WTC11 (cell line): ENCODE data around the gene GLCCI1. TPM values are rescaled to one million over a fixed set of nuclear protein-coding genes. Genes with fewer than 3 reads are reported as not detected.

Source experiments
- ATAC-seq: fragments of 200-7000 bp; cut with Tn5 transposase; 2 replicates; pipeline ENCODE4 v1.10.0; 2021; ENCODE audit warnings: mild to moderate bottlenecking, moderate library complexity
- CTCF ChIA-PET: fragments of 300-600 bp; sonication (Branson Sonifier 250); formaldehyde crosslinking; loops from one replicate; lab custom pipeline; 2021; ENCODE audit warnings: antibody characterized with exemption; lab: Charles Lee
- POLR2A ChIA-PET: fragments of 350-600 bp; sonication (Branson Sonifier 250); formaldehyde crosslinking; loops from one replicate; lab custom pipeline; 2021; ENCODE audit warnings: antibody characterized with exemption; lab: Charles Lee
- DNase-seq: peaks from one replicate; pipeline ENCODE4 v3.0.0; 2021; ENCODE audit warnings: low spot score
- H3K27ac Mint-ChIP-seq: 2 replicates; pipeline ENCODE4 v1.8.0; 2021; ENCODE audit warnings: mixed read lengths
- H3K27me3 Mint-ChIP-seq: 2 replicates; pipeline ENCODE4 v1.8.0; 2021; ENCODE audit warnings: low read depth, mild to moderate bottlenecking, moderate library complexity, mixed read lengths
- H3K36me3 Mint-ChIP-seq: 2 replicates; pipeline ENCODE4 v1.8.0; 2021; ENCODE audit warnings: mixed read lengths
- H3K4me1 Mint-ChIP-seq: 2 replicates; pipeline ENCODE4 v1.8.0; 2022; ENCODE audit warnings: mixed read lengths
- H3K4me3 Mint-ChIP-seq: 2 replicates; pipeline ENCODE4 v1.8.0; 2021; ENCODE audit warnings: mild to moderate bottlenecking, moderate library complexity, mixed read lengths
- H3K9me3 Mint-ChIP-seq: 2 replicates; pipeline ENCODE4 v1.8.0; 2021; ENCODE audit warnings: mixed read lengths
- ATF1 ChIP-seq: sonication (generic); formaldehyde crosslinking; IDR thresholded peaks from 2 replicates; pipeline ENCODE4 v1.8.1; 2023; ENCODE audit warnings: mild to moderate bottlenecking, moderate library complexity, missing genetic modification reagents
- CBFB ChIP-seq: sonication (generic); formaldehyde crosslinking; IDR thresholded peaks from 2 replicates; pipeline ENCODE4 v1.8.1; 2022; ENCODE audit warnings: mild to moderate bottlenecking, low read depth, missing genetic modification reagents
- GRHL2 ChIP-seq: fragments of 250-450 bp; sonication (Bioruptor Pico); IDR thresholded peaks from 2 replicates; pipeline ENCODE4 v1.8.0; 2022; ENCODE audit warnings: mild to moderate bottlenecking, moderate library complexity; ENCODE audit not compliant: insufficient replicate concordance, severe bottlenecking
- GTF2I ChIP-seq: fragments of 250-450 bp; sonication (Bioruptor Pico); conservative IDR thresholded peaks from 2 replicates; pipeline ENCODE4 v1.4.0; 2021; ENCODE audit warnings: mild to moderate bottlenecking
- HMGA2 ChIP-seq: fragments of 250-450 bp; sonication (Bioruptor Pico); IDR thresholded peaks from 2 replicates; pipeline ENCODE4 v1.4.0; 2021; ENCODE audit warnings: mild to moderate bottlenecking, moderate library complexity
- KAT7 ChIP-seq: sonication (generic); formaldehyde crosslinking; IDR thresholded peaks from 2 replicates; pipeline ENCODE4 v1.8.1; 2023; ENCODE audit warnings: missing genetic modification reagents, mild to moderate bottlenecking, borderline replicate concordance
- NR3C1 ChIP-seq: sonication (generic); formaldehyde crosslinking; conservative IDR thresholded peaks from 2 replicates; pipeline ENCODE4 v1.8.1; 2023; ENCODE audit warnings: low read depth, mild to moderate bottlenecking, missing genetic modification reagents
- RORB ChIP-seq: fragments of 250-450 bp; sonication (Bioruptor Pico); IDR thresholded peaks from 2 replicates; pipeline ENCODE4 v1.9.0; 2021; ENCODE audit warnings: mild to moderate bottlenecking
- SOX15 ChIP-seq: fragments of 250-450 bp; sonication (Bioruptor Pico); IDR thresholded peaks from 2 replicates; pipeline ENCODE4 v1.9.0; 2021; ENCODE audit warnings: mild to moderate bottlenecking
- TEAD4 ChIP-seq: sonication (generic); formaldehyde crosslinking; IDR thresholded peaks from 2 replicates; pipeline ENCODE4 v1.8.0; 2022; ENCODE audit warnings: mild to moderate bottlenecking, missing genetic modification reagents
- TP53 ChIP-seq: sonication (generic); formaldehyde crosslinking; IDR thresholded peaks from 2 replicates; pipeline ENCODE4 v1.8.1; 2023; ENCODE audit warnings: mild to moderate bottlenecking, missing genetic modification reagents
- ZNF138 ChIP-seq: sonication (generic); formaldehyde crosslinking; conservative IDR thresholded peaks from 2 replicates; pipeline ENCODE4 v1.8.1; 2022; ENCODE audit warnings: mild to moderate bottlenecking, moderate library complexity, missing genetic modification reagents
- ZNF416 ChIP-seq: fragments of 250-450 bp; sonication (Bioruptor Pico); IDR thresholded peaks from 2 replicates; pipeline ENCODE4 v1.9.0; 2021; ENCODE audit warnings: mild to moderate bottlenecking, inconsistent platforms
- total RNA-seq: library from RNA; stranded (reverse); gene quantifications from 3 replicates; pipeline ENCODE4 v1.2.3, GENCODE V29; 2021
- TF ChIP-seq, protein P1 (sequence below): sonication (generic); formaldehyde crosslinking; IDR thresholded peaks from 2 replicates; pipeline ENCODE4 v1.8.1; 2023; ENCODE audit warnings: mild to moderate bottlenecking, missing genetic modification reagents
- TF ChIP-seq, protein P2 (sequence below): sonication (generic); formaldehyde crosslinking; IDR thresholded peaks from 2 replicates; pipeline ENCODE4 v1.8.0; 2023; ENCODE audit warnings: missing genetic modification reagents
- TF ChIP-seq, protein P3 (sequence below): sonication (generic); formaldehyde crosslinking; IDR thresholded peaks from 2 replicates; pipeline ENCODE4 v1.8.0; 2022; ENCODE audit warnings: mild to moderate bottlenecking, missing genetic modification reagents
- TF ChIP-seq, protein P4 (sequence below): sonication (generic); formaldehyde crosslinking; IDR thresholded peaks from 2 replicates; pipeline ENCODE4 v1.8.0; 2023; ENCODE audit warnings: missing genetic modification reagents, mild to moderate bottlenecking, borderline replicate concordance
- TF ChIP-seq, protein P5 (sequence below): sonication (generic); formaldehyde crosslinking; IDR thresholded peaks from 2 replicates; pipeline ENCODE4 v1.8.0; 2022; ENCODE audit warnings: missing genetic modification reagents

GLCCI1 gene
- total RNA-seq, 1 experiment from 2014 or later: 23.8 TPM

DNA sequence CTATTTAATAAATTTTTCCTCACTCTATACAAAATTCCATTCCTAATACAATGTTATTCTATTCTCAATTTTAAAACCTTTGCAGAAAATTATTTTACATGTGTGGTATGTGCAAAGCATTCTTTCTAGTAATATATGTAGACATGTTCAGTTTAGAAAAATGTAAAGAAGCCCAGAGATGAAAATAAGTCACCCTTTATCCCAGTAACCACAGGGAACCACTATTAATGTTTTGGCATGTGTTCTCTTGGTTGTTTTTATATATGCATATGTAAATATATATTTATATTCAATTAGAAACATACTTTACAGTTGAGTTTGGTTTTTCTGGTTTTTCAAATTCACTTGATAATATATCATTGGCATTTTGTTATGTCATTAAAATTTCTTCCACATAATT lies 14.8 kb upstream of the GLCCI1 start:
- TF ChIP-seq, protein P1, sequence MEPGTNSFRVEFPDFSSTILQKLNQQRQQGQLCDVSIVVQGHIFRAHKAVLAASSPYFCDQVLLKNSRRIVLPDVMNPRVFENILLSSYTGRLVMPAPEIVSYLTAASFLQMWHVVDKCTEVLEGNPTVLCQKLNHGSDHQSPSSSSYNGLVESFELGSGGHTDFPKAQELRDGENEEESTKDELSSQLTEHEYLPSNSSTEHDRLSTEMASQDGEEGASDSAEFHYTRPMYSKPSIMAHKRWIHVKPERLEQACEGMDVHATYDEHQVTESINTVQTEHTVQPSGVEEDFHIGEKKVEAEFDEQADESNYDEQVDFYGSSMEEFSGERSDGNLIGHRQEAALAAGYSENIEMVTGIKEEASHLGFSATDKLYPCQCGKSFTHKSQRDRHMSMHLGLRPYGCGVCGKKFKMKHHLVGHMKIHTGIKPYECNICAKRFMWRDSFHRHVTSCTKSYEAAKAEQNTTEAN (CRISPR knock-in tag): no peak
- TF ChIP-seq ZNF138: no peak
- TF ChIP-seq RORB (CRISPR knock-in tag): no peak
- TF ChIP-seq, protein P2, sequence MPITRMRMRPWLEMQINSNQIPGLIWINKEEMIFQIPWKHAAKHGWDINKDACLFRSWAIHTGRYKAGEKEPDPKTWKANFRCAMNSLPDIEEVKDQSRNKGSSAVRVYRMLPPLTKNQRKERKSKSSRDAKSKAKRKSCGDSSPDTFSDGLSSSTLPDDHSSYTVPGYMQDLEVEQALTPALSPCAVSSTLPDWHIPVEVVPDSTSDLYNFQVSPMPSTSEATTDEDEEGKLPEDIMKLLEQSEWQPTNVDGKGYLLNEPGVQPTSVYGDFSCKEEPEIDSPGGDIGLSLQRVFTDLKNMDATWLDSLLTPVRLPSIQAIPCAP (CRISPR knock-in tag): no peak
- no peak for TF ChIP-seq GTF2I (CRISPR knock-in tag)
- no peak for TF ChIP-seq ZNF416 (CRISPR knock-in tag)
- TF ChIP-seq HMGA2 (CRISPR knock-in tag): no peak
- TF ChIP-seq KAT7: no peak
- TF ChIP-seq GRHL2 (CRISPR knock-in tag): no peak
- no peak for TF ChIP-seq TEAD4 (CRISPR knock-in tag)
- TF ChIP-seq CBFB (CRISPR knock-in tag): no peak
- TF ChIP-seq, protein P3, sequence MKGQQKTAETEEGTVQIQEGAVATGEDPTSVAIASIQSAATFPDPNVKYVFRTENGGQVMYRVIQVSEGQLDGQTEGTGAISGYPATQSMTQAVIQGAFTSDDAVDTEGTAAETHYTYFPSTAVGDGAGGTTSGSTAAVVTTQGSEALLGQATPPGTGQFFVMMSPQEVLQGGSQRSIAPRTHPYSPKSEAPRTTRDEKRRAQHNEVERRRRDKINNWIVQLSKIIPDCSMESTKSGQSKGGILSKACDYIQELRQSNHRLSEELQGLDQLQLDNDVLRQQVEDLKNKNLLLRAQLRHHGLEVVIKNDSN: no peak
- TF ChIP-seq, protein P4, sequence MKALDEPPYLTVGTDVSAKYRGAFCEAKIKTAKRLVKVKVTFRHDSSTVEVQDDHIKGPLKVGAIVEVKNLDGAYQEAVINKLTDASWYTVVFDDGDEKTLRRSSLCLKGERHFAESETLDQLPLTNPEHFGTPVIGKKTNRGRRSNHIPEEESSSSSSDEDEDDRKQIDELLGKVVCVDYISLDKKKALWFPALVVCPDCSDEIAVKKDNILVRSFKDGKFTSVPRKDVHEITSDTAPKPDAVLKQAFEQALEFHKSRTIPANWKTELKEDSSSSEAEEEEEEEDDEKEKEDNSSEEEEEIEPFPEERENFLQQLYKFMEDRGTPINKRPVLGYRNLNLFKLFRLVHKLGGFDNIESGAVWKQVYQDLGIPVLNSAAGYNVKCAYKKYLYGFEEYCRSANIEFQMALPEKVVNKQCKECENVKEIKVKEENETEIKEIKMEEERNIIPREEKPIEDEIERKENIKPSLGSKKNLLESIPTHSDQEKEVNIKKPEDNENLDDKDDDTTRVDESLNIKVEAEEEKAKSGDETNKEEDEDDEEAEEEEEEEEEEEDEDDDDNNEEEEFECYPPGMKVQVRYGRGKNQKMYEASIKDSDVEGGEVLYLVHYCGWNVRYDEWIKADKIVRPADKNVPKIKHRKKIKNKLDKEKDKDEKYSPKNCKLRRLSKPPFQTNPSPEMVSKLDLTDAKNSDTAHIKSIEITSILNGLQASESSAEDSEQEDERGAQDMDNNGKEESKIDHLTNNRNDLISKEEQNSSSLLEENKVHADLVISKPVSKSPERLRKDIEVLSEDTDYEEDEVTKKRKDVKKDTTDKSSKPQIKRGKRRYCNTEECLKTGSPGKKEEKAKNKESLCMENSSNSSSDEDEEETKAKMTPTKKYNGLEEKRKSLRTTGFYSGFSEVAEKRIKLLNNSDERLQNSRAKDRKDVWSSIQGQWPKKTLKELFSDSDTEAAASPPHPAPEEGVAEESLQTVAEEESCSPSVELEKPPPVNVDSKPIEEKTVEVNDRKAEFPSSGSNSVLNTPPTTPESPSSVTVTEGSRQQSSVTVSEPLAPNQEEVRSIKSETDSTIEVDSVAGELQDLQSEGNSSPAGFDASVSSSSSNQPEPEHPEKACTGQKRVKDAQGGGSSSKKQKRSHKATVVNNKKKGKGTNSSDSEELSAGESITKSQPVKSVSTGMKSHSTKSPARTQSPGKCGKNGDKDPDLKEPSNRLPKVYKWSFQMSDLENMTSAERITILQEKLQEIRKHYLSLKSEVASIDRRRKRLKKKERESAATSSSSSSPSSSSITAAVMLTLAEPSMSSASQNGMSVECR (CRISPR knock-in tag): no peak
- no peak for TF ChIP-seq ATF1 (CRISPR knock-in tag)
- no peak for TF ChIP-seq SOX15 (CRISPR knock-in tag)
- TF ChIP-seq TP53 (CRISPR knock-in tag): no peak
- no peak for TF ChIP-seq NR3C1 (CRISPR knock-in tag)
- TF ChIP-seq, protein P5, sequence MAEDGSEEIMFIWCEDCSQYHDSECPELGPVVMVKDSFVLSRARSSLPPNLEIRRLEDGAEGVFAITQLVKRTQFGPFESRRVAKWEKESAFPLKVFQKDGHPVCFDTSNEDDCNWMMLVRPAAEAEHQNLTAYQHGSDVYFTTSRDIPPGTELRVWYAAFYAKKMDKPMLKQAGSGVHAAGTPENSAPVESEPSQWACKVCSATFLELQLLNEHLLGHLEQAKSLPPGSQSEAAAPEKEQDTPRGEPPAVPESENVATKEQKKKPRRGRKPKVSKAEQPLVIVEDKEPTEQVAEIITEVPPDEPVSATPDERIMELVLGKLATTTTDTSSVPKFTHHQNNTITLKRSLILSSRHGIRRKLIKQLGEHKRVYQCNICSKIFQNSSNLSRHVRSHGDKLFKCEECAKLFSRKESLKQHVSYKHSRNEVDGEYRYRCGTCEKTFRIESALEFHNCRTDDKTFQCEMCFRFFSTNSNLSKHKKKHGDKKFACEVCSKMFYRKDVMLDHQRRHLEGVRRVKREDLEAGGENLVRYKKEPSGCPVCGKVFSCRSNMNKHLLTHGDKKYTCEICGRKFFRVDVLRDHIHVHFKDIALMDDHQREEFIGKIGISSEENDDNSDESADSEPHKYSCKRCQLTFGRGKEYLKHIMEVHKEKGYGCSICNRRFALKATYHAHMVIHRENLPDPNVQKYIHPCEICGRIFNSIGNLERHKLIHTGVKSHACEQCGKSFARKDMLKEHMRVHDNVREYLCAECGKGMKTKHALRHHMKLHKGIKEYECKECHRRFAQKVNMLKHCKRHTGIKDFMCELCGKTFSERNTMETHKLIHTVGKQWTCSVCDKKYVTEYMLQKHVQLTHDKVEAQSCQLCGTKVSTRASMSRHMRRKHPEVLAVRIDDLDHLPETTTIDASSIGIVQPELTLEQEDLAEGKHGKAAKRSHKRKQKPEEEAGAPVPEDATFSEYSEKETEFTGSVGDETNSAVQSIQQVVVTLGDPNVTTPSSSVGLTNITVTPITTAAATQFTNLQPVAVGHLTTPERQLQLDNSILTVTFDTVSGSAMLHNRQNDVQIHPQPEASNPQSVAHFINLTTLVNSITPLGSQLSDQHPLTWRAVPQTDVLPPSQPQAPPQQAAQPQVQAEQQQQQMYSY: no peak
- TF ChIP-seq, all 79 proteins: peak for 0
- POLR2A ChIA-PET: no interaction called here
- peaks cover 30% of the 10 kb centered on the region for H3K4me1 Mint-ChIP-seq
- H3K27ac Mint-ChIP-seq: no peak overlapping the region
- CTCF ChIA-PET: interaction anchor here (1.9 kb wide), 1 partner anchor 82 kb away, joined by 5 read pairs; no protein-coding TSS in a partner anchor
- H3K27me3 Mint-ChIP-seq: no peaks in the 10 kb centered on the region
- ATAC-seq (no peak), DNase-seq (no peak)
- H3K36me3 Mint-ChIP-seq: peaks cover 4% of the 10 kb centered on the region
- peaks cover 5% of the 10 kb centered on the region for H3K9me3 Mint-ChIP-seq
- no peak overlapping the region for H3K4me3 Mint-ChIP-seq
